HG02885 (cell line): ENCODE data around the gene MACROH2A2.
"Not testable (repeated sequence)": the region's sequence is repeated elsewhere in the genome, so short reads cannot be mapped to it uniquely, and the experiment has no call there.

Experiments
- ATAC-seq: cut with Tn5 transposase; IDR thresholded peaks from one replicate; pipeline ENCODE4 v1.9.1; 2021; ENCODE audit warnings: mild to moderate bottlenecking; ENCODE audit not compliant: unreplicated experiment, poor library complexity

The MACROH2A2 gene

GRCh38 chr10:70097459-70097858 is 44.8 kb downstream of the MACROH2A2 start:
- ATAC-seq: no peak

GRCh38 chr10:70098271-70098670 is 45.6 kb downstream of the MACROH2A2 start:
- ATAC-seq: no peak

- not testable (repeated sequence) for ATAC-seq
Observed at GRCh38 chr10:70101068-70101562, 48.5 kb downstream of the MACROH2A2 start.

DNA sequence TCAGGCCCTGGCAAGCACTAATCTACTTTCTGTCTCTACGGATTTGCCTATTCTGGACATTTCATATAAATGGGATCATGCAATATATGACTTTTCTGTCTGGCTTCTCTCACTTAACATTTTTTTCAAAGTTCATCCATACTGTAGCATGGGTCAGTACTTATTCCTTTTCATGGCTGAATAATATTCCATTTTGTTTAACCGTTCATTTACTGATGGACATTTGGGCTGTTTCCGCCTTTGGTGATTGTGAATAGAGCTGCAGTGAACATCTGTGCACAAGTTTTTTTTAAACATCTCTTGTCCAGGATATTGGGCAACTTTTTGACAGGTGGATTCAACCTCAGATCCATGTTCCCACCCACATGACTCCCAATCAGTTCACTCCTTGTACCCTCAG is 49.0 kb downstream of the MACROH2A2 start:
- ATAC-seq: no peak

- ATAC-seq: peak; percentile 75
Observed at GRCh38 chr10:70106958-70107791, 54.5 kb downstream of the MACROH2A2 start.

GRCh38 chr10:70109064-70109729 is 56.6 kb downstream of the MACROH2A2 start:
- no peak for ATAC-seq

DNA sequence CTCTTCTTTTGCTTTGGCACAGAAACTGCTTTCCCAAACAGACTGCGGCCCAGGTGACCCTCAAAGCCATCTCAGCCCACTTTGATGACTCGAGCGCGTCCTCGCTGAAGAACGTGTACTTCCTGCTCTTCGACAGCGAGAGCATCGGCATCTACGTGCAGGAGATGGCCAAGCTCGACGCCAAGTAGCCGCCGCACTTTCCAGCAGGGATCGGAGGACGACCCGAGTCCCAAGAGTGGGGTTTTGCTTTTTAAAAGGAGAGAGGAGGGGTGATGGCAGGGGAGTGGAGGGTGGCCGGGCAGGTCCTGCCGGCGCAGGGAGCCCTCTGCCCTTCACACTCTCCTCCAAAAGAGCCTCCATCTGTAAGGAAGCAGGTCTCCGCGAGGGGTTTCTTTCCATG is 58.9 kb downstream of the MACROH2A2 start:
- no peak for ATAC-seq

DNA sequence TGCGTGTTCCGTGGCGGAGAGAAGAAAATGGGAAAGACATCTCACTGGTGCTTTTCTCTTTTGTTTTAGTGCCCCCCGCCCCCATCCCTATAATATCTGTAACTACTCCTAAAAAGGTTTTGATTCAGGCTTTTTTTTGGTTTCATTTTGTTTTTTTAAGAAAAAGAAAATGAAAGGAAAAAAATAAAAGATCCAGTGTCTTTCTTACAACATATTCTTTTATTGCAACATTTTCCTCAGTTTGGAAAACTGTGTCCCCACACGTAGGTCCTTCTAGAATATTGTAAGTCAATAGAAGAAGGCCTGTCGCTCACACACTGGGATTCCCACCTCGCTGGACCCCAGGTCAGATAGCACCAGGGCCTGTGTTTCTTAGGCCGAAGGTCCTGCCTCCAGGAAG is 59.4 kb downstream of the MACROH2A2 start:
- ATAC-seq: no peak

DNA sequence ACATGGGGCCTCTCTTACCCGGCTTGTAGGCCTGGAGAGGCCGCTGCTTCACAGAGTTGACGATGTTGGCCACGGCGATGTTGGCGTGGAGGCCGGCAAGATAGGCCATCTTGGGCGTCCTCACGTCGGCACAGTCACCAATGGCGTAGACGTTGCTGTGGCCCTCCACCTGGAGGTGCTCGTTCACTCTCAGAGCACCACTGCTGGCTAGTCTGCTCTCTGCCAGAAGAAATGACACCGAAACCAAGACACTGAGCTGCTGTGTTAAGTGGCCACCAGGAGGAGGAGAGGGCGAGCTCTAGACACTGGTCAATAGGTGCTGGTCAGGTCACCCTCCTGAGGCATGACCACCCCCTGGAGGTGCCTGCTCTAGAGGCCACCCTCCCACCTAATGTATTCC is 62.3 kb downstream of the MACROH2A2 start:
- ATAC-seq: no peak

DNA sequence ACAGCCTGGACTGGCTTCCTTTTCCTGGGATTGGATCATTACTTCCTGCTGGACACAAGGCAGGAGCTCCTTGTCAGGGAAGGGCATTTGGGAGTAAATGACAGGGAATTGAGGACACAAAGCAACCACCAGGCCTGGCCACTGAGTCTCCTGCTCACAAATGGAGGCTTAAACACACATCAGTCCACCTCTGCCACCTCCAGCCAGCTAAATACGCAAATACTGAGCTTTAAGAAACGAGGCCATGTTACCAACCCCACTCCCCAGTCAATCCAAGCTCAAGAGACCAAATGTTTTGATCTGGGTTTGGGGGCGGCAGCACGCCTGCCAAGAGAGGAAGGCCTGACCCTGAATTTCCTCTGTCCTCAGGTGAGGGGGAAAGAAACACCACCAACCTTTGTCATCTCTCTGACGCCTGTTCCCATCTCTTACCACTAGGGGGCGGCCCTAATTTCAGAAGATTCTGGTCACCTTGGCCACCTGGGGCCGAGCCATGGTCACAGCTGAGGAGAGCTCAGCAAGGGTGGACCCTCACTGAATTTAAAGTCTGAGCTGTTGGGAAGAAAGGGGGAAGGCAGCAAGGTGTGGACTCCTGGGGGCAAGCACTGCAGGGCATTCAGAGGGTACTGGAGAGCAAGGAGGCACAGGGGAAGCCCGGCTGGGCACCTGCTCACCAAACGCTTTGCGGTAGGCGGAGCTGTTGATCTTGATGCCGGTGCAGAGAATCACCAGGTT is 63.5 kb downstream of the MACROH2A2 start:
- no peak for ATAC-seq

- ATAC-seq: no peak
Observed at GRCh38 chr10:70117646-70118045, 65.0 kb downstream of the MACROH2A2 start.

DNA sequence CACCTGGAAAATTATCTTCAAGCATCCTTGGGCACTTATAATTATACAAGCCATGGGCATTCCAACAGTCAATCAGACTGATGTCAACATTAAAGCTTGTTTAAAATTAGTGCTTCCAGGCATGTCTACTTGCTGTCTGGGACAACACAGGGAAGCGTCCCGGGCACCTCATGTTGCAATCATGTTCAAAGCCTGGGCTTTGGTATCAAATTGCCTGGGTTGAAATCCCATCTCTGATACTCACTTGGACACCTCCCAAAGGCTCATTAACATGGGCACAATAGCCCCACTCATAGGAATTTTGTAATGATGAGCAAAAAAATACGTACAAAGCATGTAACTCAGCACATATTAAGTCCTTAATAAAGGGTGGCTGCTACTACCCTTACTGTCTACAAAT is 65.5 kb downstream of the MACROH2A2 start:
- no peak for ATAC-seq

GRCh38 chr10:70119197-70119596 is 66.6 kb downstream of the MACROH2A2 start:
- ATAC-seq: no peak

- ATAC-seq: no peak
Observed at GRCh38 chr10:70119623-70120022, 67.0 kb downstream of the MACROH2A2 start.

- ATAC-seq: no peak
Observed at GRCh38 chr10:70120417-70120816, 67.8 kb downstream of the MACROH2A2 start.

DNA sequence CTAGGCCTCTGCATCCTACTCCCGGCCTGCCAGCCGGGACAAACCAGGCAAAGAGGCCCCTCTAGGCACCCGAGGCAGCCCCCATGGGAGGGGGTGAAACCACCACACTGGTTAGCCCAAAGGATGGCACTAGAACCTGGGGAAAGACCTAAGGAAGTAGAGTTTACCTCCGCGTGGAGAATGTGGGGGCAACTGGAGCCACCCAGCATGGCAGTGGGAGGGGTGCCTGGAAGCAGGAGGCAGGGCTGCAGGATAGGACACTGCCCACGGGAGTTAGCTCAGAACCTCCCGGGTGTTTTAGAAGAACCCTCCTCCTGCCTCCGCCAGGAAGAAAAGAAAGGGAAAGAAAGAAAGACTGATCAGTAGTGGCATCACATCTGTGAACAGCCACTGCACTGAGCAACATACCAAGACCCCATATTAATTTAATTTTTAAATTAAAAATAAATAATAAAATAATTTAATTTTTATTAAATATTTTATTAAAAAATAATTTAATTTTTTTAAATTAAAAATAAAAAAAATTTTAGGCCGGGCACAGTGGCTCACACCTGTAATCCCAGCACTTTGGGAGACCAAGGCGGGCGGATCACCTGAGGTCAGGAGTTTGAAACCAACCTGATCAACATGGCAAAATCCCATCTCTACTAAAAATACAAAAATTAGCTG is 68.8 kb downstream of the MACROH2A2 start:
- ATAC-seq: no peak

DNA sequence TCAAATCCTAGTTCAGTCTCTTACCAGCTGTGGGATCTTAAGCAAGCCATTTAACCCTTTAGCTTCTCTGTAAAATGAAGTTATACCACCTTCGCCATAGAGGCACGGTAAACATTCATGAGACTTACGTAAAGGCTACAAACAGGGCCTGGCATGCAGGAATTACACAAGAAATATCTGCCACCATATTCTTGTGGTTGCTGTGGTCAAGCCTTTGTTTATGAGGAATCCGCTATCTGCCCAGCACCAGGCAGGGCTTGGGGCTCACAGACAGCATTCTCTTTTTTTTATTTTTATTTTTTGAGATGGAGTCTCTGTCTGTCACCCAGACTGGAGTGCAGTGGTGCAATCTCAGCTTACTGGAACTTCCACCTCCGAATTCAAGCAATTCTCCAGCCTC is 70.1 kb downstream of the MACROH2A2 start:
- ATAC-seq: no peak

- not testable (repeated sequence) for ATAC-seq
Observed at GRCh38 chr10:70123166-70123565, 70.5 kb downstream of the MACROH2A2 start.

DNA sequence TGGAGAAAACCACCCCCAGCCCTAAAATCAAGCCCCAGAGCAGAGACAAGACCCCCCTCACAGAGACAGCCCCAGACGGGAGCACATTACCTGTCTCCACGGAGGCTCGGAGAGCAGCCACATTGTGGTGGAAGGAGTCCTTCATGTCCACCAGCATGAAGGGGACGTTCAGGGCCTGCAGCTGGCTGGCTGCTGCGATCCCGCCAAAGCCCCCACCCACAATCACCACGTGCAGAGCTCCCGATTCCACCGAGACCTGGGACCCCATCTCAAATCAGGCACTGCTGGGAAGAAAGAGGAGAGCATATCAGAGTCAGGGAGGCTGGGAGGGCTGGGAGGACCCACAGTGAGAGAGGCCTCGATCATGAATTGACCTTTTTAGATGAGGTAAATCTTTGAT is 71.2 kb downstream of the MACROH2A2 start:
- ATAC-seq: no peak

DNA sequence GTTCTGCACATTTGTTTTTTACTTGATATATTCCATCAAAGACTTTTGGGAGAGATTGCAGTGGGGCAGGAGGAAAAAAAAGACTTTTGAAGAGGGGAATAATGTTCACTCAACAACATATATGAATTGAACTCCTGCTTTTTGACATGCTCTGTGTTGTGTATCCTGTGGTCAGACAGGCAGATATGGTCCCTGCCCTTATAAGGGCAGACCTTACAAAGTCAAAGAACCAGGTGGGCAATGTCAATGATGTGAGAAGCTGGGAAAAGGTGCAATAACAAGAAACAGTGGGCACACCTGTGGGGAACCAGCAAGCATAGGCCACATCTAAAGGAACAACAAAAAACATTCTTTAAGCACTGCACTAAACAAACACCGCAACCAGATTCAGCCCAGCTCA is 71.8 kb downstream of the MACROH2A2 start:
- ATAC-seq: no peak
